ENCODE results near the gene RPH3AL.
"Not testable (repeated sequence)": the region's sequence is repeated elsewhere in the genome, so short reads cannot be mapped to it uniquely, and the experiment has no call there.

RPH3AL gene

DNA sequence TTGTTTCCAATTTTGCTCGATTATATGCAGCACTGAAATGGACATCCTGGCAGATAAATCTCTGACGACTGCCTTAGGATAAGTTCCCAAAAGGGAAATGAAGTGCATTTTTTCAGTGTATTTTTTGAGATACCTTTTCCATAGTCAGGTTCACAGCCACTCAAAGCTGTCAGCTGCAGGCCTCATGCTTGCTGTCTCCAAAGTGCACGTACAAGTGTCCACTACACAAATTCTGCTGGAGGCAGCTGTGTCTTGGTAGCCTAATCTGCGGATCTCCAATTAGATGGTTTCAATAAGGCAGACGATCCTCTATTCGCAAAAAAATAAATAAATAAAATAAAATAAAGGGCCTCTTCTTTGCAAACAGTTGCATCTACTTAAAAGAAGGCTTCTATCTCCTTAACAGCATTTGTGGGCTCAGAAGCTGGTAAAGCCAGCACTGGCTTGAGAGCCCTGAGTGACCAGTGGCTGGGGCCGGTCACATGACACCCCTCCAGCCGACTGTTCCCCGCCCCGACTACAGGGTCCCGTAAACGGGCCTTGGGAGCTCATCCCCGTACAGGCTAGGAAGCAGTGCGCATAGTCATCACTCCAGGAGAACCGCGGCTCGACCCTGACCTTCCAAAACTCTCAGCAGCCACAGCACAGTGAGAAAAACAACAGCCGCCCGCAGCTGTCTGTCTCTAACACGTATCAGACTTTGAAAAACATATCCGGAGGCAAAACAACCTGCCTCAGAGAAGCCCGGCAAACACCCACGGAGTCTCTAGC is 18.8 kb downstream of the RPH3AL start:
- DNase-seq = no peak

DNA sequence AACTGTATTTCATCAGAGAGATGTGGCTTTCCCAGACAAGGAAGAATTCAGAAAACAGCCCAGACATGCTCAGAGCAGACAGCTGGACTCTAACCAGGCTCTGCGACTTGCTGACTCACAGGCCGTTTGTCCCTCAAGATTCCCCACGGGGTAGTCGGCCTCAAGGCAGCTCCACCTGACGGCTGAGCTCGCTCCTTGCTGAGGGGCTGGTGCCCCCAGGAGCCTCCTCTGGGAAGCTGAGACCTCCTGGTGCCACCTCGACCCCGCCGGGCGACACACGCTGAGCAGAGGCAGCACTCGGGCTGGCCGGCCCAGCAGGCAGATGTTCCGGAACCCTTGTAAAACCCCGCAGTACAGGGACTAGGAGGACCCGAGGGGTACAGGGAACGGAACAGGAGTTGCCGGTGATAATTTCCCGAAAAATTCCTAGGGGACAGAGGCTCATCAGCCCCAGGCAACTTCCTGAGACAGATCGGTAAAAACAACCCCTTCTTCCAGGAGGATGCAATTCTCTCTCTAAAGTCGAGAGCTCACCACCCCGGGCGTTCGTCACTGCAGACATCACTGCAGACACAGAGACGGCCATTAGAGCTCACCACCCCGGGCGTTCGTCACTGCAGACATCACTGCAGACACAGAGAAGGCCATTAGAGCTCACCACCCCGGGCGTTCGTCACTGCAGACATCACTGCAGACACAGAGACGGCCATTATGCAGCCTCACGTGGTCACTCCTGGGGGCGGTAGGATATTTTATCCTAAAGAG is 19.9 kb downstream of the RPH3AL start:
- no peak for DNase-seq

DNA sequence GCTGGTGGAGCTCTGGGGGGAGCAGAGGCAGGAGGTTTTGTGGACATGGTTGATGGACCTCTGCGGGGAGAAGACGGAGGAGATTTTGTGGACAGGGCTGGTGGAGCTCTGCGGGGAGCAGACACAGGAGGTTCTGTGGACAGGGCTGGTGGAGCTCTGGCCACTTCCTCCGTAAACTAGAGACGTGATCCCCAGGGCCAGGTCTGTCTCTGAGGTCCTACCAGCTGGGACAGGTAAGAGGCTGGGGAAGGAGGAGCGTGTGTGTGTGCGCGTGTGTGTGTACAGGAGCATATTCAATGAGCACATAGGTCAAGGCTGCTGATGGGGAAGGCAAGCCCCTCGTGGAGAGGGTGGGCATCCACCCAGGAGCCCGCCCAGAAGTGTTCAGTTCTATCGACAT is 20.6 kb downstream of the RPH3AL start:
- DNase-seq = no peak

DNA sequence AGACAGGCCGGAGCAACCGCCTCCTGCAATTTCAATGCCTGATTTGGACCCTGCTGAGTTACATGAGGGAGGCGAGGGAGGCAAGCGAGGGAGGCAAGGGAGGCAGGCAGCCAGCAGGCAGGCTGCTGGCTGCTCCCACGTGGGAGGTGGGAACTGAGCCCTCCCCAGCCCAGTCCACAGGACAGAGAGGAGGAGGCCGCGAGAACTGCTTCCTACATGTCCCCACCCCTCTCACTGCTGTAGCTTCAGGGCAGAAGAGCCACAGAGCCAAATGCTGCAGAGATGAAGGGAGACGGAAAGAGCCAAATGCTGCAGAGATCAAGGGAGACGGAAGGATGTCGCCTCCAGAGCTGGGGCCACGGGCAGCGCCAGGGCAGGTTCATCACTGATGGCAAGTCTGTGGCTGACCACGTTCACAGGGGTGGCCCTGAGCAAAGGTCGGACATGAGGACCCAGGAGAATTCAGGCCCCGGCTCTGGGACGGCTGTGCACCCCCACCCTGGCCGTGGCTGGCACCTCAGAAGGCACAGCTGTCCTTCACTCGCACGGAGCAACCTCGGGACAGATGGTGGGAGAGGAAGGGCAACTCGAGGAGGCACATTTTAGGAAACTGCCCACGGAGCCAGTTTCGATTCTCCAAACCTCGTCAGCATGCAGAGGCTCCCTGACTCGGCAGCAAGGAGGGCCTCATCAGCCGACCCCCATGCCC is 21.5 kb downstream of the RPH3AL start:
- no peak for DNase-seq

DNA sequence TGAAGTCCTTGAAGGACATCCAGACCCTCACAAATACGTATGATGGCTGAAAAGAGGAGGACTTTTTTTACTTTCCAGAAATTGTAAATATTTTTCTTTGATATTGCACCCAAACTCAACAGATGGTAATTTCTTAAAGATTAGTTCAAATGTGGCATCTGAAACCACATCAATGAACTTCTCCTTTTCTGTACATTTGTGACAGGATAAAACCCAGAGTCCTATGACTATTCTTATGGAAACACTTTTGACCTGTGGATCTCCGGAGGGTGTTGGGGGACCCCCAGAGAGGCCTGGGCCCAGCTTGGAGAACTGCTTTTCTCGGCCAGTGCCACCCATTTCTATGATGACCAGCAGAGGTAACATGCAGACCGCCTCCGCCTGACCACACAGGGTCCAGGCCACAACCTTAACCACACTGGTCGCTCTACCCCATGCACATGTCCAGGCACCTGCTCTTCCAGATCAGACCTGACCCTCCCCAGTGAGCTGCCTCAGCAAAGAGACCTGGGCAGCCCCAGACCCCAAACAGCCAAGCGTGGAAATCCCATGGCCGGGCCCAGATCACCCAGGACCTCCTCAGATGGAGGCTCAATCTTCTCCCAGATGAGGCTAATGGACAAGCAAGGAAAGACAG is 22.7 kb downstream of the RPH3AL start:
- DNase-seq = no peak

DNA sequence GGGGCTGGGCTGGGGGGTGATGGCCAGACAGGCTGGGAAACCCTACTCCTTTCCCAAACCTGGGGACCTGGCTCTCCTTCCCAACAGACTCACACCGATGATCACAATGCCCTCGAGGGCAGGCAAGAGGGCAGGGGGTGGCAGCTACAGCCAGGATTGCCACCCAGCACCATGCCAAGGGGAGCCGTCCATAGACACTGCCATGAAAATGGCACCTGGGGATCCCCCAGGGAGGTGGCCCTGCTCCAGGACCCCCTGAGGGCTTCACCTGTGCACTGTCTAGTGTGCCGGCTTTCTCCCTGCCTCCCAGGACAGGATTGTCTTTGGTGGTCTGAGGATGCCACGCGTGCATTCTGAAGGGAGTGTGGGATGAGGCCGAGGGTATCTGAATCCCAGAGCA is 24.6 kb downstream of the RPH3AL start:
- DNase-seq = no peak

DNA sequence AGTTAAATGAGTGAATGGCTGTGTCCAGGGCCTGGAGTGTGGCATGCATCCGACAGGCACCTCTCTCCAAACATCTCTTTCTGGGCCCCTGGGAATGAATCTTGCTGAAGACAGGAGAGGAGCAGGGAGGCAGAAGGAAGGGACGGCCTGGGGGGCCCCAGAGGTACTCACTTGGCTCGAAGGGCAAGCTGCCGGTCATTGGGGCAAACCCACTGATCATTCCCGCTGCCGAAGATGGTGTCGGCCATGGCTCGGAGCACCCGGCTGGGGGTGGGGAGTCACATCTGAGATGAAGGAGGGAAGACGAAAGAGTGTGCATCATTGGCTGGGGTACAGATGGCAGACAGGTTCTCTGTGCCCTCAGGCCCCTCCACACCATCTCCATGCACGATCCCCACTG is 25.3 kb downstream of the RPH3AL start:
- DNase-seq = no peak

DNA sequence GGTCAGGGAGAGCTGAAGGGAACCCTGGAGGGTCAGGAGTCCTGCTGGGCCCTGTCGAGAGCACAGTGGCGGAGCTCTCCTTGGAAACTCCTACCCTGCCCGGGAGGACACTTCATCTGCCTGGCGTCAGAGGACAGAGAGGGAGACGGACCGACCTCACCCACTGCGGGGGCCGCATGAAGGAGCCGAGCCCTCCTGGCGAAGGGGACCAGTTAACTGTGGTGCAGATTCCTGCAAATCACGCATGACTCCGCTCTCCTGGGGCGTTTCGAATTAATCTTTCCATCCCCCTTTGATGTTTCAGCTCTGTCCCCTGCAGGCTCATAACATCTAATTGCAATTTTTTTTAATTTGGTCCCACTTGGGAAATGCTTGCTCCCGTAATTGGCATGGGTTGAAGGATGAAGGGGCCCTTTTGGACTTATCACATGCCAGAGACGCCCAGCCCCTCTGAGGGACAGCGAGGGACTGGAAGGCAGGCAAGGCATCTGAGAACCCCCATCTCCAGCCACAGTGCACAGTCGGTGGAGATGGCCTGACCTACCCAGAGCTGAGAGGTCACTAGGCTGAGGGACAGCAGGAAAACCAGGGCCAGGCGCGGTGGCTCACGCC is 26.5 kb downstream of the RPH3AL start:
- no peak for DNase-seq

DNA sequence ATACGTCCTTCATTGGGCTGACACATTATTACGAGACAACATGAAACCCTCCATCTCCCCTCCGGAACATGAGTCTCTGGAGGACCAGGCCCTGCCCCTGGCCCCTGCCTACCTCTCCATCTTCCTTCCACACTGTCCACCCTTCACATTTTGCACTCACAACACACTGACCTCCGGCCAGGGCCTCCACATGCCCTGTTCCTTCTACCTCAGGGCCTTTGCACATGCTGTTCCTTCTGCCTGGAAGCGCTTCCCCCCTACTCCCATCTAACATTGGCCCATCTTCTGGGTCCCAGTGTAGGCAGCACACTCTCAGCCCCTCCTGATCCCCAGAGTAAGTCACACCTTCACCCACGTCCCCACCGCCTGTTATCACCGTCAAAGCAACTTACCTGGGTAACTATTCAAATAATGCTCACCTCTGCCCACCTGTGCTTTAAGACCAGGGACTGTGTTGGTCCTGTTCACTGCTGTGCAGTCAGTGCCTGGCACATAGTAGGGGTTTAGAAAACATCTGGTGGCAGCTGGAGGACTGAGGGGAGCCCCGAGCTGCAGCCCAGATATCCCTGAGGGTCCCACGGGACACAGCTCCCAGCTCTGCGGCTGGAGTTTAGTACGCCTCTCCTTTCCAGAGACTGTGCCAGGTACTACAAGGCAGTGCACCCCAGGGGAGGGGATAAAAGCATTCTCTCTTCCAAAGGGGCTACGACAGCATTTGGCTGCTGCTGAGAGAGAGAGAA is 27.2 kb downstream of the RPH3AL start:
- DNase-seq = no peak

DNA sequence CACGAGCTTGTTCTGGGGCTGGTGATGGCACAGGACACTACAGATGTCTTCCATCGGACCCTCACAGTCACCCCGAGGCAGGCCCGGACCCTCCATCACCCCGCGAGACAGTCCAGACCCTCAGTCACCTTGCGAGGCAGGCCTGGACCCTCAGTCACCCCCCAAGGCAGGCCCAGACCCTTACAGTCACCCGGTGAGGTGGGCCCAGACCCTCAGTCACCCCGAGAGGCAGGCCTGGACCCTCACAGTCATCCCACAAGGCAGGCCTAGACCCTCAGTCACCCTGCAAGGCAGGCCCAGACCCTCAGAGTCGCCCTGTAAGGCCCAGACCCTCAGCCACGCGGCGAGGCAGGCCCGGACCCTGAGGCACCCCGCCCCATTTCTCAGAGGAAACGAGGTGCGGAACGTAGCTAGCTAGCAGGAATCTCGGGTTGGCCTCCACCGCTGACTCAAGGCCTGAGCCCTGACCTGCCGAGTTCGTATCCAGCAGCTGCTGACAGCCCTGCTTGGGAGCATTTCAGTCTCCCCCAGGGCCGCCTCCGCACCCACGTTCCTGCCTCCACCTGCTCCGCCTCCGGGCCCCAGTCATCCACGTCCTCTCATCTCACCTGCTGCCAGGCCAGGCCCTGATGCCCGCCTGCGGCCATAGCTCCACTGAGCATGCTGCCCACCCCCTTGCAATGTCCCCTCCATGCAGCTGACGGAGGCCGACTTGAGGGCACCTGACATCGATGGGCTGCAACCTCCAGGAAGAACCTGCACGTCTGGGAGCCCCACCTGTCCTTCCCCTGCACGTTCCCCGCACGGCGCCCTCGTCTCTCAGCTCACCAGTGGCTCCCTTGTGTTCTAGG is 28.7 kb downstream of the RPH3AL start:
- no peak for DNase-seq

DNA sequence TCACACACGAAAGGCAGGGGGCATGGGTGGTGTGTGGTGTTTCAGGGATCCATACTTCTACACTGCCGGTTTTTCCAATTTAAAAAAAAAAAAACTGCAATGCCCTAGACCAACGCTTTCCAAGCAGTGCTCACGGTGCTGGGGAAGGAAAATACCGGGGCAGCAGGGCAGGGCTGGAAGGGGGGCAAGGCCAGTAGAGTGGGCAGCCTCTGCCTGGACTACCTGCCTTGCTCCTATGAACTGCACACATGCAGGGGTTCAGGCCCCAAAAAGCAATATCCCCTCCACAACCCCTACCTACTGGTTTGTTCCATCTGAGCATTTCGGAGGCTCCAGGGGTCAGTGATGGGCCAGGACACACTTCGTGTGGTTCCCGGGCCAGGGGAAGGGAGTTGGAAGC is 29.4 kb downstream of the RPH3AL start:
- no peak for DNase-seq

DNA sequence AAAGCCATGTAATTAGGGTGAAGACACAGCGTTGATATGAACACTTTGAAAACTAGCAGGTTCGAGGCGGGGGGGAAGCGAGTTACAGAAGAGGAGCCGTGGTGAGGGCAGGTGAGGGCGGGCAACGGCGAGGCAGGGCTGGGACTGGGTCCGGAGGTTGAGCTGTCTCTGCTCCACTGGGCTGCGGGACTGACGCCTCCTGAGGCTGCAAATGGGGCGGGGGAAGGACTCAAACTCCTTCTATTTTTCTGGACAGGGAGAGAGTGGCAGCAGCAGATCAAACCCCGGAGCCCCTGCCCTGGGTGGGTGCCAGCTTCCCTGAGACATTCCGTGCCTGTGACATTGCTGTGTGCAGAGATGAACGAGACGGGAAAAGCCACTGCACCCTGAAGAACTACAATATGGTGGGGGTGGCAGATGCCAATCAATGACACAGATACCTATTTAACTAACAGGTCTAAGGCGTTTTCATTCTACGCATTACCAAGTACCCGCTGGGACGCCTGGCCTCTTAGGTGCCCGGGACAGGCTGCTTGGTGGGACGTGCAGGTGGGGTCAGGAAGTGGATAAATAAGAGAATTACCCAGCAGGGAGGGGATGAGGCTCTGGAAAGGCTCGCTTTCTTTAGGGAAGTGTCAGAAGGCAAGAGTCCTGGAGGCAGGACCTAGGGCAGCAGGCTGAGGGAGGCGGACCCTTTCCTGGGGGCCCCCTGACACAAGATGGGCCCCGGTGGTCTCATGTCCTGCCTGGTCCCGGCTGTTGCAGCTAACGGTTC is 30.4 kb downstream of the RPH3AL start:
- no peak for DNase-seq

DNA sequence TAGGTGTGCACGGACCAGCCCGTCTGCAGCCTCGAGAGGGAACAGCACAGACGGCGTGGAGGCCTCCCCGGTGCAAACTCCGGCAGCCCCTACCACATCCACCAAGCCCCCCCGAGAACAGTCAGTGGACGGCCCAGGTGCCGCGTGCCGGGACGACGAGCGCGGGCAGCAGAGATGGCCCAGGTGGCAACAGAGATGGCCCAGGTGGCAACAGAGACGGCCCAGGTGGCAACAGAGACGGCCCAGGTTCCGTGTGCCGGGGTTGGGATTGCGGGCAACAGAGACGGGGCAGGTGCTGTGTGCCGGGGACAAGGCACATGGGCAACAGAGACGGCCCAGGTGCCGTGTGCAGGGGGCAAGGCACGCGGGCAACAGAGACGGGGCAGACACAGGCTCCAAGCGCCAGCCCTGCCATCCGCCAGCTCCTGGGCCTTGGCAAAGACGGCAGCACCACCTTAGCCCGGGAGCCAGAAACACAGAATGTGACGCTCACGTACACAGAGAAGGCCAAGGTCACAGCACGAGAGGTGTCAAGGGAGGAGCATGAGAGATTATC is 31.1 kb downstream of the RPH3AL start:
- no peak for DNase-seq

DNA sequence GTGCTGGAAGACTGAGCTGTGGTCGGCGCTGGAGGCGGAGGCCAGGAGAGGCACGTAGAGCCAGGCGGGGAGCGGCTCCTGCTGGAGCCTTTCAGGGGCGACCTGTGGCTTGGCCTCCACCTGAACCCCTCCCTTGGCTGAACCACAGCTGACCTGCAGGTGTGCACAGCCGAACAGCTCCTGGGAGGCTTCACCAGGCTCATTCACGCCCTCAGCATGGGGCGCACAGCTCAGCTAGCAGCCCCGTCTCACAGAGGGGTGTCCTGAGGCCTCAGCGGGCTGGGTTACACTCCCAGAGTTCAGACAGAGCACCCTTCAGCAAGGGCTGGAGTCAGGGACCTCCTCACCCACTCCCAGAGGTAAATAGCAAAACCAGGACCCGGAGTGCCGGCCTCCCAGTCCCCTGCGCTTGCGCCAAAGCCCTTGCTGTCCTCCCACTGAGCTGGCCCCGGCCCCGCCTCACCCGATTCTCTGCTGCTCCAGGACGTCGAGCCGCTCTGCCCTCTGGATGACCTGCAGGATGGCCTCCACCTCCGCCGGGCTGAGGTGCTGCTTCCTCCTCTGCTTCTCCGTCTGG is 31.7 kb downstream of the RPH3AL start:
- DNase-seq = no peak

DNA sequence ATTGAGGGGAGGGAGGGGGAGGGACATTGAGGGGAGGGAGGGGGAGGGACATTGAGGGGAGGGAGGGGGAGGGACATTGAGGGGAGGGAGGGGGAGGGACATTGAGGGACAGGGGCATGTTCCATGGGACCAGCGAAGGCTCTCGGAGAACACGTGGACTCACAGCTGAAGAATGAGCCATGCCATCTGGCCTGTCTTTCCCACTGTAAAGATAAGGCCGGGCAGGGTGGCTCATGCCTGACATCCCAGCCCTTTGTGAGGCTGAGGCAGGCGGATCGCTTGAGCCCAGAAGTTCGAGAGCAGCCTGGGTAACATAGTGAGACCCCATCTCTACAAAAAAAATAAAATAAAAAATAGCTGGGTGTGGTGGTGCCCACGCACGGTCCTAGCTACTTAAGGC is 32.5 kb downstream of the RPH3AL start:
- no peak for DNase-seq

DNA sequence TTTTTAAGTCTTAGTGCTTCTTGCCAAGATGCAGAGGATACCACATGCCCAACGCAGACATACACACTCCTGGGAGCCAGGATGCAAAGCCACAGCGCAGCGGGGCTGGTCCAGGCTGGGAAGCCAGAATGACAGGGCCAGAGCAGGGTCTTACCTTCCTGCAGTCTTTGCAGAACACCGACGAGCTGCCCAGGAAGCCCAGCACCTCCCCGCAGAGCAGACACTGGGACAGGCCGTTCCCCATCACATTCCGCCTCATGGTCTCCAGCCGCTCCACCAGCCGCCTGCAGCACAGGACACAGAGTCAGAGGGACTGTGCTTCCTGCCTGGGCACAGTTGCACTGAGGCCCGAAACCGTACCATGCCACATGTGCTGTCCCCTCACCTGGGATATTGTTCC is 33.3 kb downstream of the RPH3AL start:
- no peak for DNase-seq

DNA sequence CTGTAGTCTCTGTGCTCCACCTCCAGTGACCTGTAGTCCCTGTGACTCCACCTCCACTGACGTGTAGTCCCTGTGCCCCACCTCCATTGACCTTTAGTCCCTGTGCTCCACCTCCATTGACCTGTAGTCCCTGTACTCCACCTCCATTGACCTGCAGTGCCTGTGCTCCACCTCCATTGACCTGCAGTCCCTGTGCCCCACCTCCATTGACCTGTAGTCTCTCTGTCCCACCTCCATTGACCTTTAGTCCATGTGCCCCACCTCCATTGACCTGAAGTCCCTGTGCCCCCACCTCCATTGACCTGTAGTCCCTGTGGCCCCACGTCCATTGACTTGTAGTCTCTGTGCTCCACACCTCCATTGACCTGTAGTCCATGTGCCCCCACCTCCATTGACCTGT is 35.5 kb downstream of the RPH3AL start:
- DNase-seq = not testable (repeated sequence)

DNA sequence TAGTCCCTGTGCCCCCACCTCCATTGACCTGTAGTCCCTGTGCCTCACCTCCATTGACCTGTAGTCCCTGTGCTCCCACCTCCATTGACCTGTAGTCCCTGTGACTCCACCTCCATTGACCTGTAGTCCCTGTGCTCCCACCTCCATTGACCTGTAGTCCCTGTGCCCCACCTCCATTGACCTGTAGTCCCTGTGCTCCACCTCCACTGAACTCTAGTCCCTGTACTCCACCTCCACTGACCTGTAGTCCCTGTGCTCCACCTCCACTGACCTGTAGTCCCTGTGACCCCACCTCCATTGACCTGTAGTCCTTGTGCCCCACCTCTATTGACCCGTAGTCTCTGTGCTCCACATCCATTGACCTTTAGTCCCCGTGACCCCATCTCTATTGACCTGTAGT is 37.2 kb downstream of the RPH3AL start:
- DNase-seq = not testable (repeated sequence)

DNA sequence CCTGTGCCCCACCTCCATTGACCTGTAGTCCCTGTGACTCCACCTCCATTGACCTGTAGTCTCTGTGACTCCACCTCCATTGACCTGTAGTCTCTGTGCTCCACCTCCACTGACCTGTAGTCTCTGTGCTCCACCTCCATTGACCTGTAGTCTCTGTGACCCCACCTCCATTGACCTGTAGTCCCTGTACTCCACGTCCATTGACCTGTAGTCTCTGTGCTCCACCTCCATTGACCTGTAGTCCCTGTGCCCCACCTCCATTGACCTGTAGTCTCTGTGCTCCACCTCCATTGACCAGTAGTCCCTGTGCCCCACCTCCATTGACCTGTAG is 38.0 kb downstream of the RPH3AL start:
- DNase-seq = not testable (repeated sequence)
